AG04449 (cell line): Measurements from ENCODE around the gene ZNF830.

Source experiments
- CTCF ChIA-PET: fragments of 350-600 bp; formaldehyde crosslinking; extraction: SDS; loops from one replicate; lab custom pipeline; 2021; ENCODE audit warnings: antibody characterized with exemption; lab: Yijun Ruan, JAX
- POLR2A ChIA-PET: fragments of 400-600, 350-600 bp; formaldehyde crosslinking; extraction: SDS; loops from one replicate; lab custom pipeline; 2020; ENCODE audit warnings: antibody characterized with exemption, inconsistent platforms; lab: Yijun Ruan, JAX
- DNase-seq: peaks from one replicate; pipeline ENCODE4 v3.0.0-alpha.2; 2010; ENCODE audit warnings: low read depth, low spot score
- H3K4me3 ChIP-seq: 2 replicates; pipeline ENCODE4 v1.5.1; 2011; ENCODE audit warnings: low read depth, mild to moderate bottlenecking, control low read depth, low read length
- TF ChIP-seq, protein P1 (sequence below): IDR thresholded peaks from one replicate; pipeline ENCODE4 v1.5.1; 2011; ENCODE audit warnings: mild to moderate bottlenecking, moderate library complexity, low read length, control low read depth, inconsistent platforms; ENCODE audit not compliant: insufficient read depth; ENCODE audit errors: missing control alignments

Gene ZNF830

DNA sequence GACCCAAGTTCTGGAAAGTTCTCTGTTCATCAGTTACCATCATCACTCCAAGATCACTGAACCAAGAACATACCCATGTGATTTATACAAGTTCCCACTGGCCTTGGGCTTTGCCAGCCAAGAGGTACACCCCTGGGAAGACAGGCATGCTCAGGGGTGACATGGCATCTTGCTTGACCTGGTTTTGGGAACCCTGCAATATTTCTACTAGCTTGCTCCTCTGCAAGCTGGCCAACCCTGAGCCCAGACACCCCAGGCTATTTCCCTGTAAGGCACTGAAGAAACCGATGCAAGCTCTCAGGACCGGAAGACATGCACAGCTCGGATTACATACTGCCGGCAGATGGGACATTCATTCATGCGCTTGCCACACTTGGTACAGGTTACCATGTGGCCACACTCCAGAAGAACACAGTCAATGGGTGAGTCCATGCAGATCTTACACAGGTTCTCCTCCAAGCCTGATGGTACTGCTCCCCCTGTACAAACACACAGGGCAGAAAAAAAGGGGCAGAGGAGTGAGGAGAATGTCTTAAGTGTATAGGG is 50.4 kb downstream of the ZNF830 start:
- no peak overlapping the region for H3K4me3 ChIP-seq
- TF ChIP-seq, protein P1, sequence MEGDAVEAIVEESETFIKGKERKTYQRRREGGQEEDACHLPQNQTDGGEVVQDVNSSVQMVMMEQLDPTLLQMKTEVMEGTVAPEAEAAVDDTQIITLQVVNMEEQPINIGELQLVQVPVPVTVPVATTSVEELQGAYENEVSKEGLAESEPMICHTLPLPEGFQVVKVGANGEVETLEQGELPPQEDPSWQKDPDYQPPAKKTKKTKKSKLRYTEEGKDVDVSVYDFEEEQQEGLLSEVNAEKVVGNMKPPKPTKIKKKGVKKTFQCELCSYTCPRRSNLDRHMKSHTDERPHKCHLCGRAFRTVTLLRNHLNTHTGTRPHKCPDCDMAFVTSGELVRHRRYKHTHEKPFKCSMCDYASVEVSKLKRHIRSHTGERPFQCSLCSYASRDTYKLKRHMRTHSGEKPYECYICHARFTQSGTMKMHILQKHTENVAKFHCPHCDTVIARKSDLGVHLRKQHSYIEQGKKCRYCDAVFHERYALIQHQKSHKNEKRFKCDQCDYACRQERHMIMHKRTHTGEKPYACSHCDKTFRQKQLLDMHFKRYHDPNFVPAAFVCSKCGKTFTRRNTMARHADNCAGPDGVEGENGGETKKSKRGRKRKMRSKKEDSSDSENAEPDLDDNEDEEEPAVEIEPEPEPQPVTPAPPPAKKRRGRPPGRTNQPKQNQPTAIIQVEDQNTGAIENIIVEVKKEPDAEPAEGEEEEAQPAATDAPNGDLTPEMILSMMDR = no peak
- POLR2A ChIA-PET = no interaction called here
- CTCF ChIA-PET = interaction anchor here (1.1 to 2.1 kb wide), 3 partner anchors 10 to 108 kb away, joined by 4 to 5 read pairs (median 4); no protein-coding TSS in a partner anchor
- no peak for DNase-seq
